ENCODE measurements around the gene MOXD1. TPM values are rescaled to one million over a fixed set of nuclear protein-coding genes. Genes with fewer than 3 reads are reported as not detected.

MOXD1 gene
- total and polyA plus RNA-seq, 7 experiments from 2014 or later: not detected

DNA sequence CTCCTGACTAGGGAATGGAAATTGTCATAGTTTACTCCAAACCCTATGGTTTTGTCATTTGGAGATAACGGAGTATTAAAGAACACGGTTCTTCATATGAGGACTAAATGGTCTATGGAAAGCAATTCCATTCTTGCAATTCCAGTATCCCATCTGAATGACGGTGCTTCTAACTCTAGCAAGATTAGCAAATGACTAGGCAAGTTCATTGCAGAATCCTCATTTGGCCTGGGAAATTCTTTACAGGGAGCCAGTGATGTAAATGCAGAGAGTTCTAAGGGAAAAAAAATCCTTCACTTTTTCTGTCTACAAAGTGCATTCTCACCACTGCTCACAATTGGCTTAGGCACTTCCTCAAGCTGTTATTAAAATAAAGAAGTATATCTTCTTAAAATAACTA, 111.5 kb downstream of the MOXD1 start:
- ChIA-PET POLR2A (no interaction called here), CTCF (interaction anchor here (2.5 kb wide), 1 partner anchor 9 kb away, joined by 15 read pairs; no protein-coding TSS in a partner anchor)
- H3K4me3 Mint-ChIP-seq: no peak overlapping the region
- H3K36me3 Mint-ChIP-seq: no peaks in the 10 kb centered on the region
- H3K4me1 Mint-ChIP-seq: no peaks in the 10 kb centered on the region
- no peak for ATAC-seq
- Histone ChIP-seq H3K9me3 (ENCODE audit: control insufficient read depth in 2 of 3, low read length in 3 of 3) (no peaks in the 10 kb centered on the region), H3K36me3 (ENCODE audit: control insufficient read depth in 2 of 3, insufficient read depth in 3 of 3, low read length in 3 of 3) (no peaks in the 10 kb centered on the region), H3K4me3 (ENCODE audit: low read length) (no peak overlapping the region), H3K4me1 (ENCODE audit: control insufficient read depth in 2 of 2, insufficient read depth in 2 of 2, low read length in 2 of 2) (no peaks in the 10 kb centered on the region), H3K27ac (ENCODE audit: low read depth, low read length) (no peak overlapping the region), H3K27me3 (ENCODE audit: control insufficient read depth in 2 of 2, insufficient read depth in 2 of 2, low read length in 2 of 2) (no peaks in the 10 kb centered on the region)
- peaks cover 6 to 36% (median 17%) of the 10 kb centered on the region in 5 donors for H3K27me3 Mint-ChIP-seq
- H3K27ac Mint-ChIP-seq: no peak overlapping the region
- H3K9me3 Mint-ChIP-seq: no peaks in the 10 kb centered on the region
- intact Hi-C loops (cut with micrococcal nuclease): loop anchor here in 1 of 2 donors (5.0 kb wide), 1 partner anchor 103 kb away; no protein-coding TSS in a partner anchor
- no peak for DNase-seq

DNA sequence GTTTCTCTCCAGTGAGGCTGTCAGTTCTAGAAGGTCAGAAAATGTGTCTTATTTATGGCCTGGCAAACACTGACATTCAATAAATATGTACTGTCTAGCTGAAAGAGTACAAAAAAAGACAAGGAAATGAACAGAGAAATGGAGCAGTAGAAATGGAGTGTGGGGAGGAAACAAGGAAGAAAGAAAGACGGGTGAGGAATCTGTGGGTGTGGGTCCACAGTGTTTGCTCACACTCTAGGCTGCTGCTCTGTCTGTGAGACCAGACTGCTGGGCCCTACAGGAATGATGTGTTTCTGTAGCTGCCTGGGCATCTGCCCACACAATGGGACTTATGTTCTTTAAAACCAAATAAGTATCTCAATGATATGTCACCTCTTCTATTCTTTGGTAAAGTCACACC, 114.2 kb downstream of the MOXD1 start:
- Mint-ChIP-seq H3K9me3 (peaks cover 0 to 4% (median 0%) of the 10 kb centered on the region in 11 donors), H3K36me3 (no peaks in the 10 kb centered on the region), H3K27ac (no peak overlapping the region), H3K4me3 (no peak overlapping the region), H3K27me3 (peaks cover 7 to 35% (median 20%) of the 10 kb centered on the region in 5 donors), H3K4me1 (no peaks in the 10 kb centered on the region)
- H3K27ac ChIP-seq (ENCODE audit: low read depth, low read length): no peak overlapping the region
- DNase-seq (no peak), ATAC-seq (no peak)
- no peaks in the 10 kb centered on the region for H3K4me1 ChIP-seq (ENCODE audit: control insufficient read depth in 2 of 2, insufficient read depth in 2 of 2, low read length in 2 of 2)
- no peak overlapping the region for H3K4me3 ChIP-seq (ENCODE audit: low read length)
- ChIA-PET POLR2A (no interaction called here), CTCF (no interaction called here)
- H3K27me3 ChIP-seq (ENCODE audit: control insufficient read depth in 2 of 2, insufficient read depth in 2 of 2, low read length in 2 of 2): no peaks in the 10 kb centered on the region
- intact Hi-C loops (cut with micrococcal nuclease): loop anchor here in 1 of 2 donors (5.0 kb wide), 1 partner anchor 105 kb away; no protein-coding TSS in a partner anchor
- no peaks in the 10 kb centered on the region for H3K9me3 ChIP-seq (ENCODE audit: control insufficient read depth in 2 of 3, low read length in 3 of 3)
- no peaks in the 10 kb centered on the region for H3K36me3 ChIP-seq (ENCODE audit: control insufficient read depth in 2 of 3, insufficient read depth in 3 of 3, low read length in 3 of 3)

DNA sequence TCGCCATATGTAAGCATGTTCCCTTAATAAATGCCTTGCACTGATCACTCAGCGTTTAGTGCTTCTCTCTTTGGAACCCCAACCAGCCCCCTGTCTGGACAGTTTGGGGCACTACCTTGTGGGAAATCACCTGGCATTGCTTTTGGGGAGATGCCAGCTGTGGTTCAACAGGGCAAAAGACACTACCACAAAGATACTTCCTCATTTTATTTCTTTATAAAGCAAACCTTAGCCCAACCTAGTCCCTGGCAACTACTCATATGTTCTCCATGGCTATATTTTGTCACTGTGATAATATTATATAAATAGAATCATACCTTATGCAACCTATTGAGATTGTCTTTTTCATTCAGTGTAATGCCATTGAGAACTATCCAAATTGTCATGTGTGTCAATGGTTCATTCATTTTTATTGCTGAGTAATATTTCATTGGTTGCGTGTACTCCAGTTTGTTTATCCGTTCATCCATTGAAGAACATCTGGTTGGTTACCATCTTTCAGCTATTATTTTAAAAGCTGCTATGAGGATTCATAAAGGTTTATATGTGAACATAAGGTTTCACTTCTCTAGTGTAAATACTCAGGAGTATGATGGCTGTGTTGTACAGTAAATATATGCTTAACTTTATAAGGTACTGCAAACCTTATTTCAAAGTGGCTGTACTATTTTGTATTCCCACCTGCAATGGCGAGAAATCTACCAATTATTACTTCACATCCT, 114.8 kb downstream of the MOXD1 start:
- intact Hi-C loops (cut with micrococcal nuclease): loop anchor here in 1 of 2 donors (5.0 kb wide), 1 partner anchor 106 kb away; no protein-coding TSS in a partner anchor
- POLR2A ChIA-PET: no interaction called here
- Histone ChIP-seq H3K36me3 (ENCODE audit: control insufficient read depth in 2 of 3, insufficient read depth in 3 of 3, low read length in 3 of 3) (no peaks in the 10 kb centered on the region), H3K27me3 (ENCODE audit: control insufficient read depth in 2 of 2, insufficient read depth in 2 of 2, low read length in 2 of 2) (no peaks in the 10 kb centered on the region), H3K27ac (ENCODE audit: low read depth, low read length) (no peak overlapping the region), H3K4me3 (ENCODE audit: low read length) (no peak overlapping the region), H3K9me3 (ENCODE audit: control insufficient read depth in 2 of 3, low read length in 3 of 3) (no peaks in the 10 kb centered on the region), H3K4me1 (ENCODE audit: control insufficient read depth in 2 of 2, insufficient read depth in 2 of 2, low read length in 2 of 2) (no peaks in the 10 kb centered on the region)
- H3K9me3 Mint-ChIP-seq: peaks cover 0 to 4% (median 0%) of the 10 kb centered on the region in 11 donors
- ATAC-seq (peak; percentile 41), DNase-seq (no peak)
- peaks cover 7 to 41% (median 20%) of the 10 kb centered on the region in 5 donors for H3K27me3 Mint-ChIP-seq
- CTCF ChIA-PET: no interaction called here
- no peak overlapping the region for H3K4me3 Mint-ChIP-seq
- no peaks in the 10 kb centered on the region for H3K4me1 Mint-ChIP-seq
- no peaks in the 10 kb centered on the region for H3K36me3 Mint-ChIP-seq
- no peak overlapping the region for H3K27ac Mint-ChIP-seq

DNA sequence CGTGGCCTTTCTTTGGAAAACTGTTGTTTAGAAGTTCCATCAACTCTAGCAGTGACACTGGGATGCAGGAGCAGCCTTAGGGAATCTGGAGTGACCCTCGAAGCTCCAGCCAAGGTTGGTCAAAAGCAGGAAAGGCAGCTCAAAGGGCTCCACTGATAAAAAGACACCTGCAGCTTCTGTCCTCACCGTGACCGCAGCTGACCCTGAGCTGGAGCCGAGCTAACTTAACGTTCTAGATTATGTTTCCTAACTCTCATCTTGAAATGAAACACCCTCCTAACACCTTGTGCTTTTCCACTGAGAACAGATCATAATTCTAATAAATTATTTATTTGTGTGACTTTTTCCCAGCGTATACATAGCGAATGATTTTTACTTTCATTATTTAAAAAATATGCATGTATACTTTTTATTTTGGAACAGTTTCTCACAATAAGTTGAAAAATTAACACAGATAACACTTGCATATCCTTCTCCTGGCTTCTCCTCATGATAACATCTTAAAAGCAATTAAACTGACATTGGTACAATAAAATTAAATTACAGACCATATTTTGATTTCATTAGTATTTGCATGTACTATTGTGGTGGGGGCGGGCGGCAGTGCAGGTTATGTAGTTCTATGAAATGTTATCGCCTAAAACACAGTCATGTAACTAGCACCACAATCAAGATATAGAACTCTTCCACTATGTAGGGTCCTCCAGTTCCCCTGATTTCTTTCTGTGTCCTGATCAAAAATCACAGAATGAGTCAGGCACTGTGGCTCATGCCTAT, 116.1 kb downstream of the MOXD1 start:
- H3K27me3 ChIP-seq (ENCODE audit: control insufficient read depth in 2 of 2, insufficient read depth in 2 of 2, low read length in 2 of 2): no peaks in the 10 kb centered on the region
- Mint-ChIP-seq H3K4me3 (no peak overlapping the region), H3K27ac (no peak overlapping the region), H3K4me1 (no peaks in the 10 kb centered on the region), H3K36me3 (no peaks in the 10 kb centered on the region), H3K9me3 (peaks cover 0 to 4% (median 0%) of the 10 kb centered on the region in 11 donors), H3K27me3 (peaks cover 7 to 41% (median 26%) of the 10 kb centered on the region in 5 donors)
- H3K27ac ChIP-seq (ENCODE audit: low read depth, low read length): no peak overlapping the region
- H3K36me3 ChIP-seq (ENCODE audit: control insufficient read depth in 2 of 3, insufficient read depth in 3 of 3, low read length in 3 of 3): no peaks in the 10 kb centered on the region
- CTCF ChIA-PET: no interaction called here
- DNase-seq (no peak), ATAC-seq (no peak)
- no peak overlapping the region for H3K4me3 ChIP-seq (ENCODE audit: low read length)
- no peaks in the 10 kb centered on the region for H3K4me1 ChIP-seq (ENCODE audit: control insufficient read depth in 2 of 2, insufficient read depth in 2 of 2, low read length in 2 of 2)
- intact Hi-C loops (cut with micrococcal nuclease): loop anchor here in 1 of 2 donors (5.0 kb wide), 1 partner anchor 107 kb away; no protein-coding TSS in a partner anchor
- POLR2A ChIA-PET: no interaction called here
- H3K9me3 ChIP-seq (ENCODE audit: control insufficient read depth in 2 of 3, low read length in 3 of 3): no peaks in the 10 kb centered on the region

DNA sequence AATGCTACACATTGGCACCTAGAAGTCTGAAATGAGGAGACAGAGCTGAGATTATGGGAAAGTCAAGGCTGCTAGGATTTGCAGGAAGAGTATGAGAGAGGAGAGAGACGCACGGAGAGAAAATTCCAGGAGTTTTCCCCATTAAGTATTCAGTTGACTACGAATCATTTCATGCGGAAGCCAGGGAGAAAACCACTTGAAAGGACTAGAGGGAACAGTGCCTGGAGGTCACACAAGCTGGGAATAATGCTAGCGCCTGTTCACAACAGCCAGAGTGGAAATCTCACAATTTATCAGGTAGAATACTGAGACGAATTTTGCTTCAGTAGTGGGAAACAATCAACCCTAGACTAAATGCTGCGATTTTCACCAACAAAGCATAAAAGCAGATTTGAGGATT, 118.6 kb downstream of the MOXD1 start:
- Histone ChIP-seq H3K27ac (ENCODE audit: low read depth, low read length) (no peak overlapping the region), H3K4me3 (ENCODE audit: low read length) (no peak overlapping the region), H3K27me3 (ENCODE audit: control insufficient read depth in 2 of 2, insufficient read depth in 2 of 2, low read length in 2 of 2) (no peaks in the 10 kb centered on the region), H3K36me3 (ENCODE audit: control insufficient read depth in 2 of 3, insufficient read depth in 3 of 3, low read length in 3 of 3) (no peaks in the 10 kb centered on the region), H3K9me3 (ENCODE audit: control insufficient read depth in 2 of 3, low read length in 3 of 3) (no peaks in the 10 kb centered on the region), H3K4me1 (ENCODE audit: control insufficient read depth in 2 of 2, insufficient read depth in 2 of 2, low read length in 2 of 2) (no peaks in the 10 kb centered on the region)
- Mint-ChIP-seq H3K4me1 (no peaks in the 10 kb centered on the region), H3K9me3 (peaks cover 0 to 4% (median 0%) of the 10 kb centered on the region in 11 donors), H3K27me3 (peaks cover 7 to 43% (median 24%) of the 10 kb centered on the region in 5 donors), H3K4me3 (no peak overlapping the region), H3K36me3 (no peaks in the 10 kb centered on the region), H3K27ac (no peak overlapping the region)
- CTCF ChIA-PET: no interaction called here
- no peak for ATAC-seq
- intact Hi-C loops (cut with micrococcal nuclease): no loop called here
- DNase-seq: no peak
- POLR2A ChIA-PET: no interaction called here

DNA sequence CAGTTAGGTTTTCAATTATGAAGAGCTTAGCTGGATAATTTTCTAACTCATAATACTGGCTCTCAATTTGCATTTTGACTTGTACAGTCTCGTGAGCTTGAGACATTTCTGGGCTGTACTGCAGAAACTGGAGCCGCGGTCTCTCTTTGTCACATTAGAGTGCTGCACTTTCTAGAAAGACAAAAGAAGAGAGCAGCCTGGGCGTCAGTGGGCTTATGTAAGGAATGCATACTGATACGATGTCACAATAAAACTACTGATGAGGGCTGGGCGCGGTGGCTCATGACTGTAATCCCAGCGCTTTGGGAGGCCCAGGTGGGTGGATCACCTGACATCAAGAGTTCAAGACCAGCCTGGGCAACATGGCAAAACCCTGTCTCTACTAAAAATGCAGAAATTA, 120.8 kb downstream of the MOXD1 start:
- no peaks in the 10 kb centered on the region for H3K4me1 Mint-ChIP-seq
- H3K27ac Mint-ChIP-seq: no peak overlapping the region
- peaks cover 11 to 35% (median 28%) of the 10 kb centered on the region in 5 donors for H3K27me3 Mint-ChIP-seq
- Histone ChIP-seq H3K27ac (ENCODE audit: low read depth, low read length) (no peak overlapping the region), H3K4me1 (ENCODE audit: control insufficient read depth in 2 of 2, insufficient read depth in 2 of 2, low read length in 2 of 2) (no peaks in the 10 kb centered on the region), H3K4me3 (ENCODE audit: low read length) (no peak overlapping the region), H3K36me3 (ENCODE audit: control insufficient read depth in 2 of 3, insufficient read depth in 3 of 3, low read length in 3 of 3) (no peaks in the 10 kb centered on the region), H3K27me3 (ENCODE audit: control insufficient read depth in 2 of 2, insufficient read depth in 2 of 2, low read length in 2 of 2) (no peaks in the 10 kb centered on the region), H3K9me3 (ENCODE audit: control insufficient read depth in 2 of 3, low read length in 3 of 3) (no peaks in the 10 kb centered on the region)
- ATAC-seq (no peak), DNase-seq (no peak)
- H3K36me3 Mint-ChIP-seq: no peaks in the 10 kb centered on the region
- no peak overlapping the region for H3K4me3 Mint-ChIP-seq
- ChIA-PET CTCF (interaction anchor here (0.5 to 4.5 kb wide), 23 partner anchors 8 to 440 kb away, joined by 3 to 72 read pairs (median 6); no protein-coding TSS in a partner anchor), POLR2A (no interaction called here)
- intact Hi-C loops (cut with micrococcal nuclease): no loop called here
- H3K9me3 Mint-ChIP-seq: peaks cover 0 to 4% (median 0%) of the 10 kb centered on the region in 11 donors

Measured in naive thymus-derived CD4-positive, alpha-beta T cell (primary cell).